GM21528 (cell line): Measurements from ENCODE around the gene MYH9.

Experiments used
- ATAC-seq: cut with Tn5 transposase; IDR thresholded peaks from one replicate; pipeline ENCODE4 v1.9.1; 2021; ENCODE audit warnings: mild to moderate bottlenecking, moderate library complexity; ENCODE audit not compliant: unreplicated experiment, low FRiP score

Gene MYH9

DNA sequence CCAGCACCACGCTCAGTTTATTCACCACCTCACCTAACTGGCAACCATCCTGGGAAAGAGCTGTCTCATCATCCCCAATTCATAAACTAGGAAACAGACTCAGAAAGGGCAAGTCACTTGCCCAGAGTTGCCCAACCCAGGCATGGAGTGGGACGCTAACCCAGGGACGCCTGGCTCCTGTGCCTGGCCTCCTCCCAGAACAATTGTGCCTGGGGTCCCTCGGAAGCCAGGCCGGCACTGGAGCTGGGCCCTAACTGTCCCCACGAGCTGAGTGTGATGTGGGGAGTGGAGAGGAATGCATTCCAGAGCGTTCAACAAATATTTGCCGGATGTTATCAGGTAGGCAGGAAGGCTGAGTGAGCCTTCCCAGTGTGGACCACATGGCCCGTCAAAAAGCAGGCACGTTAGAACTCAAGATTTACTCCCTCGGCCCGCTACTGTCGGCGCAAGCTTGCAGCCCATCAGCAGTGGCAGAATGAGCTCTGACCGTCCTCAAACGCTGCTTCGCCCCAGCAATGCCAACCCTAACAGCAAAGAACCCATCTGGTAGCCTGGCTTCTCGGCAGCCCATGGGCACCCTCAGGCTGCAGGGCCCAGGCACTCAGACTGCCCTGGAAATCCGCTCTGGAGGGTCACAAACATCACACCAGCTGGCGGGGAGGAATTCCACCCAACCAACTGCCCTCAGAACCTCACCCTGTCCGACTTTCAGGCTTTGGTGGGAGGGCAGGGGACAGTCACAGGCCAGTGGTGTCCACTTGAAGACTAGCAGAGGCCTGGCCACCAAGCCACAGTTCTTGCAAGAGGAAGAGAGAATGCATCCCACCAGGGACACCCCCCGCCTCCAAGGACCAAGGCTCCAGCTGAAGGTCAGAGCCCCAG is 35.6 kb downstream of the MYH9 start:
- ATAC-seq, result no peak

DNA sequence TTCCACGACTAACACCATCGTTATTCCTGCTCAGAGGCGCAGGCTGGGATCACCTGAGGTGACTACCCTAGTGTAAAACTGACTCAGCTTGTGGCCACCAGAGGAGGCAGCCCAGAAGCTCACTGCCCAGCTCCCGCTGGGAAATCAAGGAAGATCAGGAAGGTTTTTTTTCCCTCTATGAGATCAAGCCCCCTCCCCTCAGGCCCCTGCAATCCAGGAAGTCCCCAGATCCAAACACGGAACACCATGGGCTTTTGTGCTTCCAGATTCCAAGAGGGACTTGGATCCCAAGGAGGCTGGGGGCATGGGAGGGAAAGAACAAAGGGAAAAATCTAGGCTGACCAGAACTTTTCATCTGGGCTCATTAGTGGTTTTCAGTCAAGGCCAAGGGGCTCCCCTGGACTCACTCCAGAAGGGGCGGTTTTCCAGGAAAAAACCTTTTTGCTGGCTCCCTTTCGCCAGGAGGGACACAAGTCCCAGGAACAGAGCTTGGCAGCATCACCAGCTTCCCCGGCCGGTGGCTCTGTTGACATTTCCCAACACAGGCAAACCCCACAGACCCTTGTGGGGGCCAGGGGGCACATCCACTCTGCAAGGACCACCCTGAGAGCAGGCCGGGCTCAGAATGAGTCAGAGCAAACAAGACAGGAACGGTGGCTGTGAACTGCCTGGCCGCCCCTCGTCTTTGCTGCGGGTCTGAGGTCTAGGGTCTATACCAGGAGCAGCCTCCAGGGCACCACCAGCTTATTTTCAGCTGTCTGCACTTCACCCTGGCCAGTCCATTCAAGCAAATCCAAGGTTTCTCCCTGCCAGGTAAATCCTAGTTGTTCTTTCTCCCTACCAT is 36.8 kb downstream of the MYH9 start:
- no peak for ATAC-seq

DNA sequence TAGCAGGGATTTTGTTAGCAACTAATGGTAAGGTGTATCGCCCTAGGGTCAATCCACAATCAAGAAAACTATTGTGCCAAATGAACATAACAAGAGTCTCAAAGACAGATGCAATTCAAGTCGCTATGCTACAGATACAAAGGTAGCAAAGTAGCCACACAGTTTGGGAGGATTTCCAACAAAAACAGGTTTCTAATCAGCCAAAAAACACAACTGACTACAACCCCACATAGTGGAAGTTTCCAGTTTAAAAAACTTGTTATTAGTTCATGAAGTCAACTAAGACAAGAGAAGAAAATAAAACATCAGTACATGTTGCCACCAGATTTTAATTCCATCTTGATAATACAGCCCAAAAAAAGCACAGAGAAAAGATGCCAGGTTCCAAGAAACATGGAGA is 38.0 kb downstream of the MYH9 start:
- no peak for ATAC-seq

GRCh38 chr22:36348760-36349159 is 39.0 kb downstream of the MYH9 start:
- no peak for ATAC-seq

GRCh38 chr22:36347094-36347493 is 40.7 kb downstream of the MYH9 start:
- ATAC-seq, result no peak

GRCh38 chr22:36344106-36344827 is 43.5 kb downstream of the MYH9 start:
- no peak for ATAC-seq

- no peak for ATAC-seq
Observed at GRCh38 chr22:36343720-36344105, 44.1 kb downstream of the MYH9 start.

DNA sequence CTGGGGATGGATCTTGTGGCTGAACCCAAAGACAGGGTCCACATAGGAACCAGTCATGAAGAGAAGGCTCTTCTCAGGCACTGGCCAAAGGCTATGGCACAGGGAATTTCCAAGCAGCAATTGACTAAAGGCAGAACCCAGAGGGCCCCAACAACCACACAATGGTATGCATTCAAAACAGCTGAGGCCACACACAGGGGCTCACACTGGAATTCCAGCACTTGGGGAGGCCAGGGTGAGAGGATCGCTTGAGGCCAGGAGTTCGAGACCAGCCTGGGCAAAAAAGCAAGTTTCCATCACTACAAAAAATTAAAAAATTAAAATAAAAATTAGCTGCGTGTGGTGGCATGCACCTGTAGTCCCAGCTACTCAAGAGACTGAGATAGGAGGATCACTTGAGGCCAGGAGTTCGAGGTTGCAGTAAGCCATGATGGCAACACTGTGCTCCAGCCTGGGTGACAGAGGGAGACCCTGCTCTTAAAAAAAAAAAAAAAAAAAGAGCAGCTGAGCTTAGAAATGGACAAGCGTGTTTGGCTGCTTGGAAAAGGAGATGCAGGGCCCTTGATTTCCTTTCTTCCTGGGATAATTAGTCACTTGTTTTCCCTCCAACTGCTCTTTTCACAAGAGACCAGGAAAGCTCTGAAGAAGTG is 44.6 kb downstream of the MYH9 start:
- no peak for ATAC-seq

GRCh38 chr22:36341640-36342041 is 46.1 kb downstream of the MYH9 start:
- ATAC-seq, result no peak

- ATAC-seq, result no peak
Observed at GRCh38 chr22:36340621-36341020, 47.1 kb downstream of the MYH9 start.

DNA sequence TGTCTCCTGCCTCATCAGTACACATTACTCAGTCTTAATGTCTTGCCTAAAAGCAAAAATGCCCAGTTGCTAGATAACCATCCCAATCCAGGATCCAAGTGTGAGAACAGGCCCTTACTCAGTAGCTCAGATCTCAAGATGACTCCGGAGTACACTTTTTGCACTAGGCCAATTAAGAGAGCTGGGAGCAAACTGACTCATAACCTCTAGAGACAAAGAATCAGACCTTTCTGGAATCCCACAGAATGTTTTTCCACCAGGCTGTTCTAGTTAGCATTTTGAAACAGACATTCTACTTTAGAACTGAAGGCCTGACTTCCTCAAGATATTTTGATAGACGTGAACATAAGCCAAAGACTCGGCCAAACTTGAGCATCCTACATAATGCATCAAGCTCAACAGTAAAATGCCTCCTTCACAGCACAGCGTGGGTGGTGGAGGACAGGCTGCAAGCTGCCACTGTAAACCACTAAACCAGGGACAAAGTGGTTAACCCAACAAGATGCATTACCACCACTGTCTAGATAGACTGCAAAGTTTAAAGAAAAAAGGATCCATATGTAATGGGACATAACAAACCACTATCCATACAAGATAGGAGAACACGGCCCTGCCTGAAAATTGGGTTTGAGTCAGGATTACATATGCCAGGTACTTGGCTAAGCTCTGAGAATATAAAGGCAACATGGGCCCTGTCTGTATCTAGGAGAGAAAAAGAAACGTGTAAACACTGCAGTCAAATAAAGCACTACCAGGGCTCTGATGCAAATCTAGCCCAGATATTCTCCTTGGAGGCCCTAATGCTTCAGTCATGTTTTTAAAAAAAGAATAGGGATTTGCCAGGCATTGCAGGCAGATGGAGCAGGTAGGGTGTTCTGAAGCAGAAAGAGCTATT is 48.3 kb downstream of the MYH9 start:
- ATAC-seq, result no peak

DNA sequence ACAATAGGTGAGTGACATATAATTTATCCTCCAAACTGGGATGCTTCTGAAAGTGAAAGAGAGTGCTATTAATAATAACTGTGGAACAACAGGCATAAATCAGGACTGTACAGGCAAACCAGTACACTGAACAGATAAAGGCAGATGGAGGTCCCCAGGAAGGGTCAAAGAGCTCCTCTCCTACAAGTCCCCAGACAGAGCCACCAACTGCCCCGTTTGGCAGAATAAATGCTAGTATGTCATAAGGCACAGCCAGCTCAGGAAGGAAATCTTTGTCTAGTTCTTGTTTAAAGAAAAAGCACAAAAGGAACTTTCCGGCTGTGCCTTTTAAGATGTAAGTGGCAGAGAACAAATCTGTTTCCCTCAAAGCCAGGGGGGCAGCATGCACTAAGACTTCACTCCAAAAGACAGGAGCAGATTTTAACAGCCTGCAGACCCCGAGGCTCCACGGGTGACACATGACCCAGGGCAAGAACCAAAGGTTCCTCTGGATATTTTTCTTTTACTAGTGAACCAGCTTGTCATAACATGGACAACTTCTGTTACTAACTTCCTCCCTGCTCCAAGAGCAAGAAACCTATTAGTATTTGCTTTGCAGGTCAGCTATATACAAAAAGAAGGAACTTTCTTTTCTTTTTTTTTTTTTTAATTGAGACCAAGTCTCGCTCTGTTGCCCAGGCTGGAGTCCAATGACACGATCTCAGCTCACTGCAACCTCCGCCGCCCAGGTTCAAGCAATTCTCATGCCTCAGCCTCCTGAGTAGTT is 50.2 kb downstream of the MYH9 start:
- no peak for ATAC-seq

DNA sequence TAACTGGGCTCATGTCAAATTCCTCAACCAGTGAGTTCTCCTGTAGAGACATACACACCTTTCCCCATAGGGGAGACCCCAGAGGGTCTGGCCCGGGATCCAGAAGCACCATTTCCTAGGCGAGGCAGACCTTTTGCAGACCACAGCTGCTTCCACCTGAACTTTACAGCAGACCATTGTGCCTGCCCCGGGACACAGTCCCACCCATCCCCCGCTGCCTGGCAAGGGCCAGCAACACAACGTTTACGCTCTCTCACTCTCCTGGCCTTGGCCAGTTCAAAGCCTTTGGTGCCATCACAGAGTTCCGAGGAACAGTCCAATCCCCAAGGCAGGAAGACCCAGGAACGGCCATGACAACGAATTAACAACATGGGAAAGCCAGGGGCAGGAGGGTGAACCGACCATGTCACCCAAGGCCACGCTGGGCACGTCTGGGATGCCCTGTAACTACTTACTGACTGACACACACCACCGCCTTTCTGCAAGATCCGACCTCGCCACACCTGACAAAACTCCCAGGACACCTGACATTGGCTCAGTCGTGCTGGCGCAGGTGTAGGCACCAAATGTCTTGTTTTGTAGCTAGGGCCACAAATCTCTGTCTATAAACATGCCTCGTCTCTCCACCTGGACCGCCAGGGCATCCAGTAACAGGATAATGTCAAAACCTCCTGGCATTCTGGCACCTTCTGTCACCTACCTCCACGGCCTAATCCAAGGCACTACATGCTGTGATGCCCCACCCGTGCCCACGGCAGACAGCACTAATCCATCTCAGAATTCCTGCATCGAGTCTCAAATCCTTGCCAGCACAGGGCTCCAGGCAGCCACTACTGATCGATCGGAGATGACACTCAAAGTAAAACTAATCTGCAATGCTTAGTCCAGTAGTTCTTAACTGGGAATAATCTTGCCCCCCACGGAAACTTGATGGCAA is 51.3 kb downstream of the MYH9 start:
- no peak for ATAC-seq

DNA sequence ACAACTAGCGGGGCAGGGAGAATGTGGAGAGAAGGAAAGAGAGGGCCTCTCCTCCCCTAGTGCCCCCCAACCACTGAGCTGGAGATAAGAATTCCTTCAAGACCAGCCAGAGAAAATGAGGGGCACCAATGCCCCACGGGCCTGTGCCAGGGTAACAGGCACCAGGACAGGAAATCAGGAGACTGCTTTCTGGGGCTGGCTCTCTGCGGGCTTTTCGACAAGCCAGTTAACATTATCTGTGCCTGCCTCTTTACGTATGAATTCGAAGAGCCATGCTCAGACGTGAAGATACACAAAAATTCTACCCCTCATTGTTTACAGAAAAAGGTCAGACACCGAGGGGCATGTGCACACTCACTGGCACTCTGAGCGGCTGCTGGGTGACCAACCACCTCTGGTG is 52.1 kb downstream of the MYH9 start:
- no peak for ATAC-seq

GRCh38 chr22:36334821-36335603 is 52.8 kb downstream of the MYH9 start:
- no peak for ATAC-seq

GRCh38 chr22:36334081-36334820 is 53.5 kb downstream of the MYH9 start:
- ATAC-seq, result no peak
